GM19240 (cell line): ENCODE data around the gene FIGNL2.

Experiments
- DNase-seq: peaks from one replicate; pipeline ENCODE4 v3.0.0; 2011; ENCODE audit warnings: low spot score; ENCODE audit not compliant: insufficient read length

FIGNL2 gene

GRCh38 chr12:51874486-51874885, 26.0 kb upstream of the FIGNL2 start:
- no peak for DNase-seq

DNA sequence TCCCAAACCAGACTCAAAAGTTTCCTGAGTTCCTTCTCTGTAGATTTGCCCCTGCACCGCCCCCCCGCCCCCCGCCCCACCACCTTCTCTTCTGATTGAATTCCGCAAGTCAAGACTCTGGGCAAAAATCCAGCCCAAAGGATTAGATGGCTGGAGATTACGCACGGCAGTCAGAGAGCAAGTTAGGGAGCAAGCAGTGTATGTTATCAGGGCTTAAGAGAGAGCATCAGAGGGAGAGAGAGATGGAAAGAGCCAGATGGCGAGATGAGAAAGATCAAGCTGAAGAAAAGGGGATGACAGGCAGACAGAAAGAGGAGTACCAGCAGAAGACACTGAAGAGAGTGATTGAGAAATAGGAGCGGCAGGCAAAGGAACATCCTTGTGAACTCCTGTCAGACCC, 25.5 kb upstream of the FIGNL2 start:
- no peak for DNase-seq

- no peak for DNase-seq
Measured at GRCh38 chr12:51873251-51873994, 24.9 kb upstream of the FIGNL2 start.

DNA sequence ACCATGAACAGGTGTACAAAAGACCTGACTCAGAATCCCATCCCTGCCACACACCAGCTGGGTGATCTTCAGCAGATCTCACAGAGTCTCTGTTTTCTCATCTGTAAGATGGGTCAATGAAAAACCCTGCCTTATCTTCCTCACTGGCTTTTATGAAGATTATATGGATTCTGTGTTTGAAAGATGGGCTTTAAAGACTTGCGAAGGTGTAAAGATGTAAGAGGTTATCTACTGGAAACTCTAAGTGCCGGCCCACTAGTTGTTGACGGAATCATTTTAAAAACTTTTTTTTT, 24.1 kb upstream of the FIGNL2 start:
- DNase-seq: no peak

- DNase-seq: no peak
Measured at GRCh38 chr12:51871918-51872688, 23.6 kb upstream of the FIGNL2 start.

DNA sequence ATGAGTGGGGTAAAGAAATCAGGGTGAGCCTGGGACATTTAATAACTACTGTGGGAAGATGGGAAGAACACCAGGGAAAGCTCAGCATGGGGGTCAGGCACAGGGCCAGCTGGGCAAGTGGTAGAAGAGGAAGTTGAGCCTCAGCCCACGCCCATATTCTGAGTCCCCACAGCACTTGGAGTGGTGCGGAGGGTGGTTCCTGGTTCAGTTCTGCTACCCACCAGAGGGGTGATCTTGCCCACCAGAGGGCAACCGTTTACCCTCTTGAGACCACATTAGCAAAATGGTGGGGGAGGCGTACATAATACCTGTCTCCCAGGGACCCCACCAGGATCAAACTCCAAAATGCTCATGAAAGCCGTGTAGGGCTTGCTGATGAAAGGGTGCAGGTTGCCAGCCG, 22.6 kb upstream of the FIGNL2 start:
- DNase-seq: no peak

- no peak for DNase-seq
Measured at GRCh38 chr12:51870504-51870903, 22.0 kb upstream of the FIGNL2 start.

GRCh38 chr12:51869931-51870330, 21.4 kb upstream of the FIGNL2 start:
- no peak for DNase-seq

- DNase-seq: no peak
Measured at GRCh38 chr12:51869496-51869865, 21.0 kb upstream of the FIGNL2 start.

GRCh38 chr12:51868821-51869495, 20.4 kb upstream of the FIGNL2 start:
- DNase-seq: no peak

- no peak for DNase-seq
Measured at GRCh38 chr12:51867796-51868428, 19.4 kb upstream of the FIGNL2 start.

DNA sequence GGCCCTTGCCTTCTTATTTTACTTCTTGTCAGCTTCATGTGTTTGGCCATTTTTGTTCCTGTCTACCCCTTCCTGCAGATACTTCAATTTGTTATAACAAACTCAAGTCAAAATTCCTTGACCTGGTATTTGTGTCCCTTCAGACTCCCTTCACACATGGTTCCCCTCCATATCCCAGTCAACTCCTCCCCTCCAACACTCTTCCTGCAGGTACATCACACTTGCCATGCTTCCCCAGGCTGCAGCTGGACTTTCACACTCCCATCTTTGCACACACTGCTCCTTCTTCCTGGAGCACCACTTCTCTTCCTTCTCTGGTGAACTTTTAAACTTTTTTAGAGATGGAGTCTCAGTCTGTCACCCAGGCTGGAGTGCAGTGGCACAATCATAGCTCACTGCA, 18.9 kb upstream of the FIGNL2 start:
- DNase-seq: no peak

DNA sequence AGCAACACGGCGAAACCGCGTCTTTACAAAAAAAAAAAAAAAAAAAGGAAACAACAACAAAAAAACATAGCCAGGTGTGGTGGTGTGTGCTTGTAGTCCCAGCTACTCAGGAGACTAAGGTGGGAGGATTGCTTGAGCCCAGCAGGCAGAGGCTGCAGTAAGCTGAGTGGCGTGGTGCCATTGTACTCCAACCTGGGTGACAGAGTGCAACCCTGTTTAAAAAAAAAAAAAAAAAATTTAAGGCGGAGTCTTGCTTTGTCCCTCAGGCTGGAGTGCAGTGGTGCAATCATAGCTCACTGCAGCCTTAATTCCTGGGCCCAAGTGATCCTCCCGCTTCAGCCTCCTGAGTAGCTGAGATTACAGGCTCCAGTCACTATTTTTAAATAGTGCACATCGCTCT, 18.2 kb upstream of the FIGNL2 start:
- DNase-seq: no peak

DNA sequence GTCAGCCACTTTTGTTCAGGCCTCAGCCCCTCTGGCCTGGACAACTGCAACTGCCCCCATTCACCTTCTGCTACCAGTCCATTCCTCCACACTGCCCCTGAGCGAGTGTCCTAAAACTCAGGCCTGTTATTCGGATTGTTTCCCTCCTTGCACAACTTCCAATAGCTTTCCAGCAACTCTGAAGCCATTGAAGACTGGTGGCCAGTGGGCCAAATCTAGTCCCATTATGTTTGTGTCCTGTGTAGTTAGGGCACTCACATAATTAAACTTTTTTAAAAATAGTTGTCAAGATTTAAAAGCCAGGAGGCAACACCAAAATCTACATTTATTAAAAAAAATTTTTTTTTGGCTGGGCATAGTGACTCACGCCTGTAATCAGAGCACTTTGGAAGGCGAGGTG, 17.8 kb upstream of the FIGNL2 start:
- DNase-seq: no peak

DNA sequence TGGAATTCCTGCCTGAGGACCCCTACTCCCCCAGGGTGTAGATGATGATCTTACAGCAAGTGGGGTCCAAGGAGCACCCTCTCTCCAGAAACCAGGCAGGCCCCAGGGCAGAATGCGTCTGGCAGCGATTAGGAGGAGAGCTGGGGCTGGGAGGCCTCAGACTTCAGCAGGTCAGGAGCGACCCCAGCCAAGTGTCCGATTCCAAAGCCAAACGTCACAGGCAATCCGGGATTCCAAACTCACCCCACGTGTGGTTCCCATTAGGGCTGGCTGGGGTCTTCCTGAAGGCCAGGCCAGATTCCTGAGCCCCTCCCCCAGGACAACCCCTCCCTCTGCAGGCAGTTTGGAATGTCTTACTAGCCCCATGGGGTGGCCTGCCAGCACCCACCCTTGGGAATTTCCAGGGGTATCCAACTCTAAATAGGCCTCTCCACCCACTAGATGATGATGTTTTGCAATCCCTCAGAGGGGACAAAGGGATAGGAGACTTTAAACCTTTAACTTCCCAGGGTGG, 17.3 kb upstream of the FIGNL2 start:
- DNase-seq: no peak

- no peak for DNase-seq
Measured at GRCh38 chr12:51864833-51865670, 16.5 kb upstream of the FIGNL2 start.

- DNase-seq: no peak
Measured at GRCh38 chr12:51863933-51864832, 15.7 kb upstream of the FIGNL2 start.

GRCh38 chr12:51863363-51863932, 14.9 kb upstream of the FIGNL2 start:
- DNase-seq: no peak

DNA sequence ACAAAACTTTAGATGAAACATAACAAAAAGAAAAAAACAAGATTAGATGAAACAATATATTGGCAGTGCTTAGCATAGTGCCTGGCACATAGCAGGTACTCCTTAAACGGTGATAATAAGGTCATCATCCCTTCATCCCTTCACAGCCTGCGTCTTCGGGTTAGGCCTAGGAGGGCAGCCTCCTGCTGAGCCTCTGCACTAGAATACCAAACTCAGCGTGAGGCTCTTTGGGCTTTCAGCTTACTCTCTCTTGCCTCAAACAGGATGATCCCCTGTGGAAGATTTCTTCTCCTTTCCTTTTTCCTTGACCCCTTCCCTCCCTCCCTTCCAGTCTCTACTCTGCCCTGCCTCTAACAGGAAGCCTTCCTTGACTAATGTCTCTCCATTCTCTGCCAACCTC, 14.4 kb upstream of the FIGNL2 start:
- DNase-seq: no peak

GRCh38 chr12:51860986-51861385, 12.5 kb upstream of the FIGNL2 start:
- no peak for DNase-seq
